ENCODE measurements around the gene SKI.

The SKI gene

GRCh38 chr1:2351723-2352122 lies 123.6 kb downstream of the SKI start:
- no peak for DNase-seq
- Histone ChIP-seq H3K4me3 (ENCODE audit: low read depth, low read length) (no peak overlapping the region), H3K27me3 (replicated peaks) (no peaks in the 10 kb centered on the region), H3K36me3 (replicated peaks) (no peaks in the 10 kb centered on the region), H3K27ac (no peak overlapping the region)
- in situ Hi-C loops (cut with HindIII; ENCODE audit: low pct_ligation_motif_present, low sequenced_read_pairs), result loop anchor here (10.0 kb wide), 1 partner anchor 157 kb away; the partner anchor contains the start of gene FAAP20
- no peak for TF ChIP-seq CTCF (IDR thresholded peaks at IDR 0.05; ENCODE audit: low read depth, low read length, missing control alignments)

GRCh38 chr1:2352341-2352896 lies 124.3 kb downstream of the SKI start:
- Histone ChIP-seq H3K27me3 (replicated peaks) (no peaks in the 10 kb centered on the region), H3K4me3 (ENCODE audit: low read depth, low read length) (no peak overlapping the region), H3K36me3 (replicated peaks) (no peaks in the 10 kb centered on the region), H3K27ac (no peak overlapping the region)
- in situ Hi-C loops (cut with HindIII; ENCODE audit: low pct_ligation_motif_present, low sequenced_read_pairs), result loop anchor here (10.0 kb wide), 1 partner anchor 158 kb away; the partner anchor contains the start of gene FAAP20
- no peak for DNase-seq
- no peak for TF ChIP-seq CTCF (IDR thresholded peaks at IDR 0.05; ENCODE audit: low read depth, low read length, missing control alignments)

- no peak for TF ChIP-seq CTCF (IDR thresholded peaks at IDR 0.05; ENCODE audit: low read depth, low read length, missing control alignments)
- Histone ChIP-seq H3K27ac (no peak overlapping the region), H3K4me3 (ENCODE audit: low read depth, low read length) (no peak overlapping the region), H3K36me3 (replicated peaks) (no peaks in the 10 kb centered on the region), H3K27me3 (replicated peaks) (no peaks in the 10 kb centered on the region)
- no peak for DNase-seq
- in situ Hi-C loops (cut with HindIII; ENCODE audit: low pct_ligation_motif_present, low sequenced_read_pairs), result loop anchor here (10.0 kb wide), 1 partner anchor 158 kb away; the partner anchor contains the start of gene FAAP20
Observed at GRCh38 chr1:2352897-2353550, 124.9 kb downstream of the SKI start.

GRCh38 chr1:2353551-2354438 lies 125.7 kb downstream of the SKI start:
- in situ Hi-C loops (cut with HindIII; ENCODE audit: low pct_ligation_motif_present, low sequenced_read_pairs), result loop anchor here (10.0 kb wide), 1 partner anchor 159 kb away; the partner anchor contains the start of gene FAAP20
- no peak for TF ChIP-seq CTCF (IDR thresholded peaks at IDR 0.05; ENCODE audit: low read depth, low read length, missing control alignments)
- Histone ChIP-seq H3K36me3 (replicated peaks) (no peaks in the 10 kb centered on the region), H3K27ac (no peak overlapping the region), H3K27me3 (replicated peaks) (no peaks in the 10 kb centered on the region), H3K4me3 (ENCODE audit: low read depth, low read length) (no peak overlapping the region)
- no peak for DNase-seq

GRCh38 chr1:2354511-2355372 lies 126.6 kb downstream of the SKI start:
- H3K4me3 ChIP-seq (ENCODE audit: low read depth, low read length), result no peak overlapping the region
- in situ Hi-C loops (cut with HindIII; ENCODE audit: low pct_ligation_motif_present, low sequenced_read_pairs), result loop anchor here (10.0 kb wide), 1 partner anchor 160 kb away; the partner anchor contains the start of gene FAAP20
- H3K36me3 ChIP-seq (replicated peaks), result no peaks in the 10 kb centered on the region
- no peaks in the 10 kb centered on the region for H3K27me3 ChIP-seq (replicated peaks)
- no peak for TF ChIP-seq CTCF (IDR thresholded peaks at IDR 0.05; ENCODE audit: low read depth, low read length, missing control alignments)
- no peak for DNase-seq
- no peak overlapping the region for H3K27ac ChIP-seq
